GM18868 (cell line): ENCODE results near the gene PTGER1.
A peak's percentile ranks its signal among the peaks of the same experiment; 100 is the strongest.

Experiments
- ATAC-seq: cut with Tn5 transposase; IDR thresholded peaks from one replicate; pipeline ENCODE4 v1.9.1; 2021; ENCODE audit warnings: mild to moderate bottlenecking, moderate library complexity; ENCODE audit not compliant: unreplicated experiment

The PTGER1 gene

GRCh38 chr19:14503285-14503684 is 28.1 kb upstream of the PTGER1 start:
- no peak for ATAC-seq

DNA sequence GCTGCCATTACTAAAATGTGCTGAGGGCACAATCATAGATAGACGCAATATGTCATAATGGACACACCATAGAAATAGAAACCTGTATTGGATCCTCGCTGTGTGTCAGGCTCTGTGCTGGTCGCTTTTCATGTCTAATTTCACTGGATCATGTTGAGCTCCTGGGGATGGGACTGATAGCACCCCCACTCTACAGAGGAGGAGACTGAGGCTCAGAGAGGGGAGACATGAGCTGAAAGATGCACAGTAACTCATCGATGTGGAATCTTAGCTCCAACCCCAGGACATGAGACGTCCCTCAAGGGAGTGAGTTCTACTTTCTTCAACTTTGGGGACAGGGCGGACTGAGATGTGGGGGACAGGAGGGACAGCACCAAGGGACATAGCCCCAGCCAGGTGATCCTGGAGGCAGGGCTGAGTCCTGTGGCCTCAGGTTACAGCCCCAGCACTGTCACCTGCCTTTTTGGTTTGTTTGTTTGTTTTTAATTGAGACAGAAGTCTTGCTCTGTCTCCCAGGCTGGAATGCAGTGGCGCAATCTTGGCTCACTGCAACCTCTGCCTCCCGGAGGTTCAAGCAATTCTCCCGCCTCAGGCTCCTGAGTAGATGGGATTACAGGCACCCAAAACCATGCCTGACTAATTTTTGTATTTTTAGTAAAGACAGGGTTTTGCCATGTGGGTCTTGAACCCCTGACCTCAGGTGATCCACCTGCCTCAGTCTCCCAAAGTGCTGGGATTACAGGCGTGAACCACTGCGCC is 27.4 kb upstream of the PTGER1 start:
- no peak for ATAC-seq

DNA sequence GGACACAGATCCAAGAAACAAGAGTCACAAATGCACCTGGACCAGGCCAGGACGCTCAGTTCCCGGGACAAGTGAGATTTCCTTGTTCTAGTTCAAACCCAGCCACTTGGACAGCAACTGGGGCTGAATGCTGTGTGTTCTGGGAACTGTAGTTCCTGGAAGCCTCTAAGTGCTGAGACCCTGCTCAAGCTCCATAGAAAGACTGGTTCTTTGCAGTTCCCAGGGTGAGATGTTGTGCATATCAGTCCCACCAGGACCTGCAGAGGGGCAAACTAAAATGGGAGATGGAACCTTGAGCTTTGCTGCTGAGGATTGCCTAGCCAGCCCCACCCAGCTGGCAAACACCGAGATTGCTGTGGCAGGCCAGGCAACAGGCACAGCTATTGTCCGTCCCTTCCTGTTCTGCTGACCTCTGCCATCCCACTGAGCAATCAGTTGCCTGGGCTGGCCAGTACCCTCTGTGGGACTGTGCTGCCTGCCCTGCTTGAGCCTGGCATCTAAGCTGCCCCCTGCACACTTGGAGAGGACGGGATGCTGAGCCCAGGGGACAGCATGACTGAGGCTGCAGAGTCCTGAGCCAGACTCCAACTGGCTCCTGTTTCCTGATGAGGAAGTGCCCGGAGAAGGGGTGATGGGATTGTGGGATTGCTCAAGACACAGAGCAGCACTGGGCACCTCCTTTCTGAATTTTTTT is 22.2 kb upstream of the PTGER1 start:
- no peak for ATAC-seq

DNA sequence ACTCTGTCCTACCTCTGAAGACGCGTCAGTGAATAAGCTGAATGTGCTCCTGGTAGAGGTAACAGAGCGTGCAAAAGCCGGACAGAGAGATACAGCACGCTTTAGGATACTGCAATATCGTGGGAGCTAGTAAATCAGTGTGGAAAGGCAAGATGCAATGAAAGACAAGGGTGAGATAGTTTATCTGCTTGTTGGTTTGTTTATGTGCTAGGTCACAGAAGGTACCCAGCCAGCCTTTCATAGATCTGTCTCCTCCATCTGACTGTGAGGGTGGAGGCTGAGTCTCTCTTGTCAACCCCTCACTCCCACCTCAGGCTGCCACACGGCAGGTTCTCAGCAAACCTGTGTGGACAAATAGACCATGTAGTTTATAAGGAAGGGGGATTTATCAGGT is 21.7 kb upstream of the PTGER1 start:
- no peak for ATAC-seq

DNA sequence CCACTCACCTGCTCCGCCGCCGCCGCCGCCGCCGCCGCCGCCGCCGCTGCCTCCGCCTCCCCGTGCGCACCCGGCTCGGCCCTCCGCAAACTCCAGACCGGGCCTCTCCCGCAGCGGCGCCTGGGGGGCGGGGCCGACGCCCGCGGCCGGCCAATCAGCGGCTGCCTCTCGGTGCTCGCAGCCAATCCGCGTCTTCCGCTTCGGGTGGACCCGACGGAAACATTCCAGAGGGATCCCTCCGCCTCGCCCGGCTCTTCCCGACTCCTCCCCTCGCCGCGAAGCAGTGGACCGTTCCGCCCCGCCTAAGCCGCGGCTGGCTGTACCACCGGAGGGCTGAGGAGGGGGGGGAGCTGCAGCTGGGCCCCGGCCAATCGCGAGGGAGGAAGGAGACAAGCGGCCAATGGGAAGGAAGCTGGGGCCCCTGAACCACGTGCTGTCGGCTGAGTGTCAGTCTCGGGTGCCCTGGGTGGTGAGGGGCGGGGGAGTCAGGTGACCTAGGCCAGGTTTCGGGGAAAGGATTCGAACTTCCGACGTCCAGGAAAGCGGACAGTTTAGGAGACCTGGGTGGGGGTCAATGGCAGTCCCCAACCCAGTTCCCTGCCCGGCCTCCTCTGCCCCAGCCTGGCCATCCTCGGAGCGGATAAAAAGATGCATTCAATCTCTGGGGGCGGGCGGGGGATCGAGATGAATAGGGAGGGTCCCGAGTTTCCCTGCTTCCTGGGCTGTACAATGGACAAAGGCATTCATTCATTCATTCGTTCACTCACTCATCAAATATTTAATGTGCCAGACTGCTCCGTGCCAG is 21.1 kb upstream of the PTGER1 start, which contains the start of gene GIPC1:
TSS of gene GIPC1 (minus strand) at position 99 of the 805 bp plus-strand sequence. CDS start 13,151 bp downstream, outside the sequence.
- ATAC-seq = peak; percentile 65

DNA sequence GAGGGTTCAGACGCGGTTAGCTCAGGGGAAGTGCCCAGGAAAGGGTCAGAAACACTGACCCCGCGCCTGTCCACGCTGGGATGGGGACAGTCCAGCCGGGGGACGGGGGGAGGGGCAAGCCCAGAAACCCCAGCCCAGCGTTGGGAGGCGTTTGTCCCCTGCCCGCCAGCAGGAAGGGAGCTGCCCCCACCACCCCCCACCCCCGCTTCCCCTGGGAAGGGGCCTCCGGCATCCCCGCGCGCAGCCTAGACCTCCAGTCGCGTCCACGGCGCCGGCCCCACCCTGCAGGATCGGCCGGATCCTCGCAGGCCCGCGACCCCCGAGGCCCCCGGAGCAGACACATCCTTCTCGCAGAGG is 20.5 kb upstream of the PTGER1 start:
- no peak for ATAC-seq

DNA sequence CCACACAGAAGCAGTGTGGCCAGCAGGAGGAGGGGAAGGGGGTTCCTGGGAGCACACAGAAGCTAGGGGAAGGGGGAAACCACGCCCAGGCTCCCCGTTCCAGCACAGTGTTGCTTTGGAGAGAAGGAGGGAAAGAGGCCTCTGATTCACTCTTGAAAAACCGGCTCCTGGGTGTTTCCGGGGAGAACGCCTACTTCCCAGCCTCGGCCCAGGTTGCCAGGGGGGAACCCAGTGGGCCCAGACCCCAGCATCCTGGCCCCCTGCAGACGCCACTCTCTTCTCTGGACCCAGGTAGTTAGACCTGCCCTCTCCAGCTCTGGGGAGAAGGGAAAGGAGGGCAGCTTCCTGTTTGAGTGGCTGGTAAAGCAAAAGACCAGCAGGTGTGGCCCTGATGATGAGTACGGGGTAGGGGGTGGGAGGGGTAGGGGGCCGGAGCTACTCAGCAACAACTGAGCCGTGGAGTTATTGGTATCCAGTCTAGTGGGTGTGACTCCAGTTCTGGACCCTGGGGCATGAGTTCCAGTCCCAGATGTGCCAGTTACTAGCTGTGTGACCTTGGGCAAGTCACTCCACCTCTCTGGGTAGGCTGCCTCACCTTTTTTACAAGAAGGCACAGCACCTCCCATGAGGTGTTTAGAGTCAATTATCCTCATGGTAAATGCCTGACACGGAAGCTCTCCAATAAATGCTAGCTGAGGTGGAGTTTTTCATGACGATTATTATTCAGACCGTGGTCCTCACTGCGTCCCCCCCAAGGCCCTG is 19.9 kb upstream of the PTGER1 start:
- no peak for ATAC-seq

GRCh38 chr19:14494411-14494810 is 19.3 kb upstream of the PTGER1 start:
- ATAC-seq = no peak

- ATAC-seq = no peak
Observed at GRCh38 chr19:14492756-14493337, 17.7 kb upstream of the PTGER1 start.

DNA sequence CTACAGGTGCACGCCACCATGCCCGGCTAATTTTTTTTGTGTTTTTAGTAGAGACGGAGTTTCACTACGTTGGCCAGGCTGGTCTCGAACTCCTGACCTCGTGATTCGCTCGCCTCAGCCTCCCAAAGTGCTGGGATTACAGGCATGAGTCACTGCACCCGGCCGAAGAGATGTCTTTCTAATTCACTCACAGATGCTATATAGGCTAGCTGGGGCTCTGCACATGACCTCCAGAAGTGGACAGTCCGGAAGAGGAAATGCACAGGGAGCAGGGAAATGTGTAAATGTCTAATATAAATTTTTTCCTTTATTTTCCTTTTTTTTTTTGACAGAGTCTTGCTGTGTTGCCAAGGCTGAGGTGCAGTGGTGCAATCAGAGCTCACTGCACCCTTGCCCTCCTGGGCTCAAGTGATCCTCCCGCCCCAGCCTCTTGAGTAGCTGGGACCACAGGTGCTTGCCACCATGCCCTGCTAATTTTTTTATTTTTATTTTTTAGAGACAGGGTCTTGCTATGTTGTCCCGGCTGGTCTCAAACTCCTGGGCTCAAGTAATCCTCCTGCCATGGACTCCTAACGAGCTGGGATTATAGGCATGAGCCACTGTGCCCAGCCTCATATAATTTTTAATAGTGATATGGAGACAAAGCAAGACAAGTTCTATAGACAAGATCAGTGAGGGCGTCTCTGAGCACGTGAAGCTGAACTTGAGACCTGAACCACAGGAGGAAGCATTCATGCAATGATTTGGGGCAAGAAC is 12.4 kb upstream of the PTGER1 start:
- ATAC-seq = no peak

DNA sequence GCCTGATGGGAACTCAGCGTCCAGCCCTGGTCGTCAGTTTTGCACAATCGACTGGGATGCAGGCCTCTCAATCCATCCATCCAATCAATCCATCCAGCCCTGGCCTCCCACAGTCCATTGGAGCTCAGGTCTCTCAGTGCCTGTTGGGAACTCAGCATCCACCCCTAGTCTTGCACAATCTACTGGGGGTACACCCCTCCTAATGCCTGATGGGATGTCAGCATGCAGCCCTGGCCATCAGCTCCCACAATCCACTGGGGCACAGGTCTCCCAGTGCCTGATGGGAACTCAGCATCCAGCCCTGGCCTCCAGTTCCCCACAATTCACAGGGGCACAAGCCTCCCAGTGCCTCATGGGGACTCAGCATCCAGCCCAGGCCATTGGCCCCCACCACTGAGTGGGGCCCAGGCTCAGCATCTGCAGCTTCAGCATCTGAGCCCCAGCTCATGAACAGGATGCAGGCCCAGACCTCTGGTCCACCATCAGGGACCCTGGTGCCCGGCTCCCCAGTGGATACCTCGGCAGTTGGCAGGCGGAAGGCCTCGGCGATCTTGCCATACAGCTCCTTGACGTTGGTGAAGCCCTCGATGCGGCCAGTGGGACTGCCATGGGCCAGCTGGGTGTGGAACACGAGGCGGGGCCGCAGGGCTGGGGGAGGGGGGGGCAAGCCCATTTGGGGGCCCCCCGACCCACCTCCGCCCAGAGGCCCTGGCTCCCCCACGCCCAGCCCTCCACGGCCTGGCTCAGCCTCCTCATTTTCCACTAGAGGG is 7.2 kb upstream of the PTGER1 start:
- no peak for ATAC-seq

DNA sequence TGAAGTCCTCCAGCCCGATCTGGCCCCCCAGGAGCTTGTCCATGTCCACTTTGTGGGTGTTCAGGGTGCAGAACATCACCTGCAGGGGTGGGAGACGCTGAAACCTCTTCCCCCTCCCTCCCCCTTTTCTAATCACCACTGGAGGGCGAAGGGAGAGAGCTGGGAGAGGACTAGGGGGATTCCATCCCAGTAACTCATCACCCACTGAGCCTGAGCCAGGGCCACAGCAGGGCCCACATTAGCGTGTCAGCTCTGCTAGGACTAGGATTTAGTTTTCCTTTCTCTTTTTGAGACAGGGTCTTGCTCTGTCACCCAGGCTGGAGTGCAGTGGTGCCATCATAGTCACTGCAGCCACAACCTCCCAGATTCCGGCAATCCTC is 5.5 kb upstream of the PTGER1 start:
- no peak for ATAC-seq

DNA sequence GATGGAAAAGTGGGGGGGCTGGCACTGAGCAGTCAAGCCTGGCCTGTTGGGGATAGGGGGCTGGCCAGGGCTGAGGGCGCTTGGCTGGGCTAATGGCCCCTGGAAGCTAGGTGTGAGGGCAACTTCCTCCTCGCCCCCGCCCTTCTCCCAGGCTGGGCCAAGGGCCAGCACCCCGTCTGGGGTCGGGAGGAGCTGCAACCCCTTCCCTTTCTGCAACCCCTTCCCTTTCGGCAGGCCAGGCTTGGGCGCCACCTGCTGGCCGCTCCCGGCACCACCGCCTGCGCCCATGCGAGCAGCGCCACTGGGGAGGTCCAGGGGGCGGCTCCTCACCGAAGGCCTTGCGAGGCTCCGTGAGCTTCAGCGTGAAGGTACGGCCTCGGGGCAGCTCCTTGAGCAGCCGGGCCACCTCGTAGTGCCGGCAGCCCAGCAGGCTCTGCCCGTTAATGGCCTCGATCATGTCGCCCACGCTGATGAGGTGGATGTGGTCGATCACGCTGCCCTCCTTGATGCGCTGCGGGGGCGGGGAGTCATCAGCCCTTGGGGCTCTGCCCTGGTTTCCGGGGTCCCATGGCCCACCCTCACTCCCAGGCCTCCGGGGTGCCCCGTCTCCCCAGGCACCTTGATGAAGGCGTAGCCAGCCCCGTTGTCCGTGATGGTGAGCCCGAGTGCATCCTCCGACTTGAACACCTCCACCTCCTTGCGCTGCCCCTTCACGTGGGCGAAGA is 5.0 kb upstream of the PTGER1 start:
- ATAC-seq = no peak

DNA sequence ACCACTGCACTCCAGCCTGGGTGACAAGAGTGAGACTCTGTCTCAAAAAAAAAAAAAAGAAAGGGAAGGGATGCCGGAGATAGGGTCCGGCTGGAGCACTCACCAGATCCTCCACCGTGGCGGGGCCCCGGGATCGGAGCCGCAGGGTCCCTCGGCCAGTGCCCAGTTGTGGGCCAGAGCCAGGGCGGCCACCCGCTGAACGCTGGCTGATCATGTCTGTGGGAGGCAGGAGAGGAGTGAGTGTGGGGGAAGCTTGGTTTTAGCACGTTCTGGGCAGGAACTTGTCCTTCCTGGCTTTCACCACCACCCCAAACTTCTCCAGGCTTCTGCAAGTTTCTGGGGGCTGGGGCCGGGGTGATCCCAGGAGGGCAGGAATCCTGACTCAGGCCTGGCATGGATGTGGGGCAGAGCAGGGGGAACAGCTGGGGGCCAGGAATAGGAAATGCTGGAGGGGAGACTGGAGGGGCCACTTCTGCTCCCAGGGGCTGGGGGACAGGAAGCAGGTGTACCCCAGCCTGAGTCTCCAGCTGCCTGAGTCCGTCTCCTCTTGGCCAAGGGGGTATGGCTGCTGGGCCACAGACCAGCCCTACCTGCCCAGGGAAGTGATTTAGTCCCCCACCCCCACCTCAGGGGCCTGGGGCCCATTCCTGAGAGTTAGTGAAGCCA is 4.3 kb upstream of the PTGER1 start:
- ATAC-seq = no peak

DNA sequence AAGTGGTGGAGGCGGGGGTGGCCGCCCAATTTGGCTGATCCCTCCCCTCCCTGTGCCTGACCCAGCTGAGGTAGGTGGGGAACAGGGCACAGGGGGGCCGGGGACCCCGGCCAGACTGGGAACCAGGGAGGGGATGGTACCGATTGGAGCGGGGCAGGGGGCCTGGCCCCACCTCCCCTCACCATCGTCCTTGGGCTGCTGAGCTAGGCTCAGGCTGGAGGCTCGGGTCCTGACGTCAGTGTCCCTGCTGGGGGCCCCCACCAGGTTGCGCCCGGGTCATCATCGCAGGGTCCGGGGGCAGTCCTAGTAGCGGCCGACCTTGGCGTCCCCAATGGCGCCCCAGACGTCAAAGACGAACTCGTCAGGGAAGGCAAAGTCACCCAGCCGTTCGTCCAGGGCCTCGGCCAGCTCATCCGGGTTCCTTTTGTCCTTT is 3.0 kb upstream of the PTGER1 start:
- ATAC-seq = no peak

GRCh38 chr19:14477418-14478112 is 2.4 kb upstream of the PTGER1 start:
- ATAC-seq = no peak

GRCh38 chr19:14476673-14477401 is 1.7 kb upstream of the PTGER1 start:
- ATAC-seq = no peak
